Measurements from ENCODE around the gene ZFYVE28.
"Not testable (repeated sequence)": the region's sequence is repeated elsewhere in the genome, so short reads cannot be mapped to it uniquely, and the experiment has no call there.

Gene ZFYVE28

DNA sequence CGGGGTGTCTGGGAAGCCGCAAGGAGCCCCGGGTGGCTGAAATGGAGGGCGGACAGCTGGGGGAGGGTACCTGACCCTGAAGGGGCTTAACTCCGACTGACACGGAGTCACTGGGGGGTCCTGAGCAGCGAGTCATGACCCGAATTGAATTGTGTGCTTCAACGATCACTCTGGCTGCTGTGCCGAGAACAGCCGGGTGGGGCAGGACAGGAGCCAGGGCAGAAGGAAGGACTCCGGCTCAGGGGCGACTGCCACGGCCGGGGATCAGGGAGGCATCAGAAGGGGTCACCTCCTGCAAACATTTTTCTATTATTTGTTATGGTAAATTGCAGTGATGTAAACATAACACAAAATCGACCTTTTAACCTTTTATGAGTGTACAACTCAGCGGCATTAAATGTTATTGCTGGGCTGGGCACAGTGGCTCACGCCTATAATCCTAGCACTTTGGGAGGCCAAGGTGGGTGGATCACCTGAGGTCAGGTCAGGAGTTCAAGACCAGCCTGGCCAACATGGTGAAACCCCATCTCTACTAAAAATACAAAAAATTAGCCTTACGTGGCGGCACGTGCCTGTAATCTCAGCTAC, 21.6 kb downstream of the ZFYVE28 start:
- H3K27ac ChIP-seq, result no peak overlapping the region
- no peak overlapping the region for H3K4me3 ChIP-seq

GRCh38 chr4:2395584-2395983, 22.9 kb downstream of the ZFYVE28 start:
- no peak overlapping the region for H3K4me3 ChIP-seq
- H3K27ac ChIP-seq, result no peak overlapping the region

- H3K4me3 ChIP-seq, result no peak overlapping the region
- no peak overlapping the region for H3K27ac ChIP-seq
These were observed 23.4 kb downstream of the ZFYVE28 start for GRCh38 chr4:2395038-2395437.

DNA sequence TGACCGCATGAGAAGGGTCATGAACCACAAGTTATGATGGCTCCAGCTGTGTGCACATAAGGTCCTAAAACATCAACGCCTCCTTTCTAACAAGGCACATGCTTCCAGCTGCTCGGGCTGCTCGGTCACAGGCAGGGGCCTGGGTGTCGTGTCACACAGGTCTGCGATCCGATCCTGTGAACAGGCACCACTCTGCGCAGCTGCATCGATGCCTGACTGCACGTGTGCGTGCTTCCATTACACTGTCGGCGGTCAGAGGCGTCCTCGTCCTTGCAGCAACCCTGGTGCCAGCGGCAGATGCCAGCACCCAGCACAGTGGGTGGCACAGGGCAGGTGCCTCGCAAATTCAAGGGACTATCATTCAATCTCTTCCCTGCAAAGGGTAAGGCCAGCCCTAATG, 23.9 kb downstream of the ZFYVE28 start:
- H3K4me3 ChIP-seq, result no peak overlapping the region
- no peak overlapping the region for H3K27ac ChIP-seq

DNA sequence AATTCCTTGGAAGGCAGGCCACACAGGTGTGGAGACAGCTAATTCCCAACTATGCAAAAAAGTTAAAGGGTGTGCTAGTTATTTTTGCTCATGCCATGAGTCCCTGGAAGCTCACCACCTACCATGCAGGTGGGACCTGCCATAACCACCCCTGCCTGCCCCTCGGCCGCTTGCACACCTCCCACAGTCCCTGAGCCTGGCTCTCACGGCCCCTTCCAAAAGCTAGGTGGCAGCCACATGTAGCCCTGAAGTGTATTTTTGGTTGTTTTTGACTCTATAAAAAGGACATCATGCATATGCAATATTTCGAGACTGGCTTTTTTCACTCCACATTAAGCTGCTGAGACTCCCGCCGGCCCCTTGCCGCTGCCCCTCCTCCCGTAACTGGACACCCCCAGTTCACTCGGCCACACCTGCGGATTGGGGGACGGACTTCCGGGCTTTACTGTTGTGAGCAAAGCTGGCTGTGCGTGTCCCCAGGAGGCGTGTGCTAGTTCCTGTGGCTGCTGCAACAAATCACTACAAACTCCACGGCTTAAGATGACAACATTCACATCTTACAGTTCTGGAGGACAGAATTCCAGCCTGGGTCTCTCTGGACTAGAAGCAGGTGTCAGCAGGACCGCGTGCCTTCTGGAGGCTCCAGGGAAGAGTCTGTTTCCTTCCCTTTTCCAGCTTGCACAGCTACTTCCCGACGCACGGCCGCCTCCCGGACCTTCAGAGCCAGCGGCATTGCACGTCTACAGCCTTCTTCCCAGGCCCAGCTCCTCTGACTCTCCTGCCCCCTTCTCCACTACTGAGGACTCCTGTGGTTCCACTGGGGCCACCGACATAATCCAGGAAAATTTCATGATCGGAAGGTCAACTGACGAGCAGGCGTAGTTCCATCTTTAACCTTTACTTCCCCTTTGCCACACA, 24.8 kb downstream of the ZFYVE28 start:
- H3K27ac ChIP-seq, result no peak overlapping the region
- H3K4me3 ChIP-seq, result no peak overlapping the region

GRCh38 chr4:2390784-2391421, 27.5 kb downstream of the ZFYVE28 start:
- Histone ChIP-seq H3K4me3 (no peak overlapping the region), H3K27ac (no peak overlapping the region)

GRCh38 chr4:2390146-2390545, 28.3 kb downstream of the ZFYVE28 start:
- Histone ChIP-seq H3K27ac (no peak overlapping the region), H3K4me3 (no peak overlapping the region)

- no peak overlapping the region for H3K27ac ChIP-seq
- no peak overlapping the region for H3K4me3 ChIP-seq
These were observed 28.8 kb downstream of the ZFYVE28 start for GRCh38 chr4:2389691-2390090.

DNA sequence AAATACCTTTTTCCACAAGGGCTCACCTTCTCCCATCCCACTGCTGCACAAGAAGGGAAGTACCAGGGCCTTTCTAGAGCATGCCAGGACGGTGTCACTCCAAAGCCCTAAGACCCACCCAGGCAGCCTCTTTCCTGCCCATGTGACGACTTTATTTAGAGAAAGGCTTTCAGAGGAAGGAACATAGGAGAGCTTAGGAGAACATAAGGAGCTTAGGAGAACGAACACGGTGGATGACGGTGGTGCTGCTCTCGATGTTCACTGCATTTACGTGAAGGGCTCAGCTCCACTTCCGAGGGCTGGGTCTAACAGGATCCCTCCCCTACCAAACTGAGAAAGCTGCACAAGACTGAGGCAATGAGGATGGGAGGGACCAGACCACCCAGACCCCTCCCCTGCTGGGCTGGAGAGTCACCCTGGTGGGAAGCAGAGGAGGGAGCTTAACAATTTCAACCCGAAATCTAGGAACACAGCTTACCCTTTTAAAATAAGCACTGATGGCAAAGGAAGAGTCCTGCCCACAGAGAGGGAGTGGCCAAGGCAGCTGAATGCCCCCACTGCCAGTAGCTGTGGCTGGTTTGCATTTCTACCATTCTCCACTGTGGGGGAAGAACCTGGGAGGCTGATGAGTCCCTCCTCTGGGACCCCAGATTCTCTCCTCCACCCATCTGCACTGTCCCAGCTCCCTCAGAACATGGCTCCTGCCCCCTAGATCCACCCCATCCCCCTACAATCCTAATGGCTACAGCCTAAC, 29.8 kb downstream of the ZFYVE28 start:
- no peak overlapping the region for H3K4me3 ChIP-seq
- H3K27ac ChIP-seq, result no peak overlapping the region

GRCh38 chr4:2387829-2388228, 30.6 kb downstream of the ZFYVE28 start:
- no peak overlapping the region for H3K27ac ChIP-seq

GRCh38 chr4:2387218-2387617, 31.2 kb downstream of the ZFYVE28 start:
- H3K4me3 ChIP-seq, result no peak overlapping the region
- no peak overlapping the region for H3K27ac ChIP-seq

More at GRCh38 chr4:2387829-2388228, 30.6 kb downstream of the ZFYVE28 start:
- no peak overlapping the region for H3K4me3 ChIP-seq

DNA sequence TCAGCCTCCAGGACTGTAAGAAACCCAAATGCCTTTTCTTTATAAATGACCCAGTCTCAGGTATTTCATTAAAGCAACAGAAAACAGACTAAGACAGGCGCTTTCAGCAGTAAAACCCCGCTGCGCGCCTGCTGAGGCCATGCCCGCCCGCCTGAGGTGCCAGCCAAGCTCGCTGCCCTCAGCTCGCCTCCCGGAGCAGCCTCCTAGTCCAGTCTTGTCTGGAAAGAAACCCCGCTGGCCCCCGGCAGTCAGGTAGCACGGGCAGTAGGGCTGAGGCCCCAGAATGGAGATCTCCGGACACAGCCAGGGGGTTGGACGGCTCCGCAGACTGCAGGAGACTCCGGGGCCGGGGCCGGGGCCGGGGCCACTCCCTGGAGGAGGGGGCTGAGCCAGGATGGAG, 31.7 kb downstream of the ZFYVE28 start:
- H3K4me3 ChIP-seq, result no peak overlapping the region
- H3K27ac ChIP-seq, result no peak overlapping the region

DNA sequence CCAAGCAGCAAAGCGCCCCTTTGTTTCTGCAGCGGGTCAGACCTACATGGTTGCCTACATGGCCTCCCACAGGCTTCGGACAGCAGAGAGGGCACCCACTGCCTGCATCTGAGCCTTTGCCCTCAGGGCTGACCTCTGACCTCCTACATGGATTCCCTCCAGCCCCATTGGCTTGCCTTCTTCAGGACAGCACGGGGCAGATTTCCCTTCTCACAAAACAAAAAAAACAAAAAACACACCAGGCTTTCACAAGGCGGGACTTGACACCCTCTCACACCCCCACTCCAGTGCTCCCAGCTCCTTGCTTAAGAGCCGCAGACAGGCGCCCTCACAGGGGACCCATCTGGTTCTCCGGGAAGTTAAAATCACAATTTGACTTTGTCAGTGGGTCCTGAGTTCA, 32.9 kb downstream of the ZFYVE28 start:
- H3K27ac ChIP-seq, result no peak overlapping the region
- H3K4me3 ChIP-seq, result no peak overlapping the region

GRCh38 chr4:2384245-2384644, 34.2 kb downstream of the ZFYVE28 start:
- no peak overlapping the region for H3K4me3 ChIP-seq

DNA sequence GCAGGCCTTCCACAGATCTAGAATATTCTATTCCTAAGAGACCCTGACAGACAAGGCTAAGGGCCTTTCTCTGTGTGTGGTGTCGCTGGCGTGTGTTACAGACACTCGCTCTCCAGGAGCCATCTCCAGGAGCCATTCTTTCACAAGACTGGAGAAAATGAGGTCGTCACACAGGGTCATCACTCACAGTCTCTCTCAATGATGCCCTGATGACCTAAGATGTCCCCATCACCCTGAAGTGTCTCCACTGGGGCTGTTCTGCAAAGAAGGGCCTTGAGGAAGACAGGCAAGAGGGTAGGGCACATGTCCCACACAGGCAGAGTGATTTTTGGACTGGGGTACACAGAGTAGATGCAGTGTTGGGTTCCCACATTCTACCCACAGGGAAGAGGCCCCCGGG, 34.7 kb downstream of the ZFYVE28 start:
- no peak overlapping the region for H3K4me3 ChIP-seq
- H3K27ac ChIP-seq, result no peak overlapping the region

More at GRCh38 chr4:2384245-2384644, 34.2 kb downstream of the ZFYVE28 start:
- H3K27ac ChIP-seq, result no peak overlapping the region

GRCh38 chr4:2383220-2383631, 35.2 kb downstream of the ZFYVE28 start:
- not testable (repeated sequence) for H3K4me3 ChIP-seq

DNA sequence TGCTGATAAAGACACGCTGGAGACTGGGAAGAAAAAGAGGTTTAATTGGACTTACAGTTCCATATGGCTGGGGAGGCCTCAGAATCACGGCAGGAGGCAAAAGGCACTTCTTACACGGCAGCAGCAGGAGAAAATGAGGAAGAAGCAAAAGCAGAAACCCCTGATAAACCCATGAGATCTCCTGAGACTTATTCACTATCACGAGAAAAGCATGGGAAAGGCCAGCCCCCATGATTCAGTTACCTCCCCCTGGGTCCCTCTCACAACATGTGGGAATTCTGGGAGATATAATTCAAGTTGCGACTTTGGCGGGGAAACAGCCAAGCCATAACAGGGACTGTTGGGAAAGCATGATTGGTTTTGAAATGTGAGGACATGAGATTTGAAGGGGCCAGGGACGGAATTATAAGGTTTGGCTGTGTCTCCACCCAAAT, 35.7 kb downstream of the ZFYVE28 start:
- not testable (repeated sequence) for H3K4me3 ChIP-seq, H3K27ac ChIP-seq

More at GRCh38 chr4:2383220-2383631, 35.2 kb downstream of the ZFYVE28 start:
- not testable (repeated sequence) for H3K27ac ChIP-seq

- not testable (repeated sequence) for H3K4me3 ChIP-seq, H3K27ac ChIP-seq
These were observed 37.9 kb downstream of the ZFYVE28 start for GRCh38 chr4:2380589-2380988.

GRCh38 chr4:2378898-2379297, 39.5 kb downstream of the ZFYVE28 start:
- Histone ChIP-seq H3K27ac (no peak overlapping the region), H3K4me3 (no peak overlapping the region)

- no peak overlapping the region for H3K27ac ChIP-seq
These were observed 40.0 kb downstream of the ZFYVE28 start for GRCh38 chr4:2378401-2378800.

More at GRCh38 chr4:2378401-2378800, 40.0 kb downstream of the ZFYVE28 start:
- H3K4me3 ChIP-seq, result no peak overlapping the region

All from skin epidermis (tissue), 12 donors.